B cell (primary cell): ENCODE measurements around the gene PSENEN. TPM values are rescaled to one million over a fixed set of nuclear protein-coding genes. Genes with fewer than 3 reads are reported as not detected.
A peak's percentile ranks its signal among the peaks of the same experiment; 100 is the strongest.

ENCODE experiments used
- ATAC-seq: fragments of 200-7000 bp; cut with Tn5 transposase; one replicate; pipeline ENCODE4 v1.10.0; 2021; ENCODE audit warnings: low read depth, mild to moderate bottlenecking, moderate number of reproducible peaks, moderate library complexity
- CTCF ChIA-PET: fragments of 350-600 bp; sonication (Branson Sonifier 250); formaldehyde crosslinking; loops from one replicate; lab custom pipeline; 2021; ENCODE audit warnings: antibody characterized with exemption, inconsistent platforms; lab: Charles Lee
- POLR2A ChIA-PET: fragments of 350-600 bp; sonication (Branson Sonifier 250); formaldehyde crosslinking; loops from one replicate; lab custom pipeline; 2021; ENCODE audit warnings: antibody characterized with exemption; lab: Charles Lee
- DNase-seq: peaks from one replicate; pipeline ENCODE4 v3.0.0; 2013
- H2AFZ ChIP-seq: 2 replicates; pipeline ENCODE4 v1.6.1; 2012; ENCODE audit warnings: mild to moderate bottlenecking, low read depth, low read length; ENCODE audit not compliant: insufficient read depth, poor library complexity, severe bottlenecking
- H3K27ac ChIP-seq, 2 donors: 1 replicate in 1 of 2; 2 replicates in 1 of 2; pipeline ENCODE4 v1.5.1; 2012 to 2013; ENCODE audit warnings: low read length in 2 of 2, mild to moderate bottlenecking in 2 of 2, moderate library complexity in 1 of 2
- H3K27me3 ChIP-seq, 4 experiments: fragments of 200-600 bp in 1 of 4; sonication (generic) in 1 of 4; replicated peaks in 1 of 4; 1 replicate in 2 of 4; 2 replicates in 2 of 4; pipeline versions ENCODE4 v1.6.1 to v1.7.0; 2013 to 2016; ENCODE audit warnings: low read length in 3 of 4, mild to moderate bottlenecking in 2 of 4, mixed read lengths in 1 of 4, moderate library complexity in 1 of 4; ENCODE audit not compliant: insufficient read depth in 4 of 4, control insufficient read depth in 3 of 4; ENCODE audit errors: control extremely low read depth in 1 of 4
- H3K36me3 ChIP-seq, 2 experiments: replicated peaks in 1 of 2; 1 replicate in 1 of 2; 2 replicates in 1 of 2; pipeline versions ENCODE4 v1.6.1 to v1.7.1; 2013; ENCODE audit warnings: low read length in 1 of 2; ENCODE audit not compliant: insufficient read depth in 2 of 2, control insufficient read depth in 1 of 2; ENCODE audit errors: control extremely low read depth in 1 of 2, extremely low read depth in 1 of 2
- H3K4me1 ChIP-seq, 2 donors: fragments of 200-600 bp in 1 of 2; sonication (generic) in 1 of 2; 1 replicate in 1 of 2; 2 replicates in 1 of 2; pipeline versions ENCODE4 v1.5.1 to v1.6.1; 2013 to 2017; ENCODE audit warnings: low read length in 2 of 2; ENCODE audit not compliant: control insufficient read depth in 2 of 2, insufficient read depth in 2 of 2
- H3K4me2 ChIP-seq: replicated peaks from 2 replicates; pipeline ENCODE3; 2012; ENCODE audit warnings: mild to moderate bottlenecking, low read depth, low read length; ENCODE audit not compliant: poor library complexity, severe bottlenecking
- H3K4me3 ChIP-seq, 5 experiments: fragments of 200-600 bp in 1 of 5; sonication (generic) in 1 of 5; 1 replicate in 3 of 5; 2 replicates in 2 of 5; pipeline versions ENCODE4 v1.5.1 to v1.7.0; 2011 to 2016; ENCODE audit warnings: low read length in 4 of 5, mild to moderate bottlenecking in 4 of 5, low read depth in 2 of 5, control low read depth in 1 of 5, moderate library complexity in 1 of 5; ENCODE audit not compliant: insufficient read depth in 1 of 5; ENCODE audit errors: control extremely low read depth in 1 of 5, extremely low read depth in 1 of 5
- H3K79me2 ChIP-seq: fragments of 200-600 bp; sonication (generic); one replicate; pipeline ENCODE4 v1.6.0; 2016; ENCODE audit warnings: low read length; ENCODE audit not compliant: control insufficient read depth, insufficient read depth
- H3K9ac ChIP-seq: fragments of 200-600 bp; sonication (generic); 2 replicates; pipeline ENCODE4 v1.6.1; 2017; ENCODE audit warnings: mild to moderate bottlenecking, low read length, moderate library complexity
- H3K9me3 ChIP-seq, 3 donors: one replicate each; pipeline versions ENCODE4 v1.6.1 to v1.7.1; 2013; ENCODE audit warnings: low read length in 2 of 3; ENCODE audit not compliant: control insufficient read depth in 2 of 3, insufficient read depth in 1 of 3; ENCODE audit errors: control extremely low read depth in 1 of 3
- H4K20me1 ChIP-seq: 2 replicates; pipeline ENCODE4 v1.6.0; 2012; ENCODE audit warnings: mild to moderate bottlenecking, low read length; ENCODE audit not compliant: insufficient read depth, control insufficient read depth, poor library complexity, severe bottlenecking
- H3K27ac Mint-ChIP-seq: one replicate; pipeline ENCODE4 v1.8.0; 2021; ENCODE audit warnings: mixed read lengths
- H3K27me3 Mint-ChIP-seq: one replicate; pipeline ENCODE4 v1.8.0; 2021; ENCODE audit warnings: mixed read lengths
- H3K4me1 Mint-ChIP-seq: one replicate; pipeline ENCODE4 v1.8.0; 2021; ENCODE audit warnings: mixed read lengths
- H3K4me3 Mint-ChIP-seq: one replicate; pipeline ENCODE4 v1.8.0; 2021; ENCODE audit warnings: mixed read lengths
- H3K9me3 Mint-ChIP-seq: one replicate; pipeline ENCODE4 v1.8.0; 2022; ENCODE audit warnings: mixed read lengths; ENCODE audit not compliant: insufficient read depth
- EZH2 ChIP-seq: IDR thresholded peaks from 2 replicates; pipeline ENCODE4 v1.6.1; 2012; ENCODE audit warnings: borderline replicate concordance, low read depth, mild to moderate bottlenecking, moderate library complexity, low read length; ENCODE audit not compliant: insufficient read depth, poor library complexity, severe bottlenecking
- WGBS: methylation state at CpG from one replicate; pipeline ENCODE4 v1.1.5; 2013; ENCODE audit warnings: missing lambda C conversion rate; ENCODE audit not compliant: insufficient coverage; 5-methylcytosine and 5-hydroxymethylcytosine counted together
- intact Hi-C: fragments of 100-400 bp; cut with micrococcal nuclease; formaldehyde crosslinking; loops from one replicate; pipeline ENCODE4 v1.10.0; 2022
- polyA minus RNA-seq: library from RNA; depleted of rRNA, polyadenylated mRNA; stranded (reverse); fragments of >200 nt; gene quantifications from 2 replicates; pipeline ENCODE4 v1.2.3, GENCODE V29; 2012
- polyA plus RNA-seq: library from polyadenylated mRNA; depleted of rRNA; stranded (reverse); fragments of >200 nt; gene quantifications from 2 replicates; pipeline ENCODE4 v1.2.3, GENCODE V29; 2012
- total RNA-seq, 2 donors: library from RNA; stranded (reverse); fragments of 120-200 nt in 1 of 2; gene quantifications; 1 replicate in 1 of 2; 2 replicates in 1 of 2; pipeline versions ENCODE4 v1.2.3 to v1.2.4, GENCODE V29; 2013 to 2022
- TF ChIP-seq, protein P1 (sequence below): fragments of 200-600 bp; IDR thresholded peaks from one replicate; pipeline ENCODE4 v1.8.0; 2022; ENCODE audit warnings: antibody characterized with exemption, mild to moderate bottlenecking

PSENEN gene, protein sequence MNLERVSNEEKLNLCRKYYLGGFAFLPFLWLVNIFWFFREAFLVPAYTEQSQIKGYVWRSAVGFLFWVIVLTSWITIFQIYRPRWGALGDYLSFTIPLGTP
- total RNA-seq: 29.1 and 36.4 TPM in 2 replicates
- 36.1 TPM for total RNA-seq (2013)
- 11.7 and 17.7 TPM in 2 replicates for polyA plus RNA-seq
- 8.4 and 13.8 TPM in 2 replicates for polyA minus RNA-seq

DNA sequence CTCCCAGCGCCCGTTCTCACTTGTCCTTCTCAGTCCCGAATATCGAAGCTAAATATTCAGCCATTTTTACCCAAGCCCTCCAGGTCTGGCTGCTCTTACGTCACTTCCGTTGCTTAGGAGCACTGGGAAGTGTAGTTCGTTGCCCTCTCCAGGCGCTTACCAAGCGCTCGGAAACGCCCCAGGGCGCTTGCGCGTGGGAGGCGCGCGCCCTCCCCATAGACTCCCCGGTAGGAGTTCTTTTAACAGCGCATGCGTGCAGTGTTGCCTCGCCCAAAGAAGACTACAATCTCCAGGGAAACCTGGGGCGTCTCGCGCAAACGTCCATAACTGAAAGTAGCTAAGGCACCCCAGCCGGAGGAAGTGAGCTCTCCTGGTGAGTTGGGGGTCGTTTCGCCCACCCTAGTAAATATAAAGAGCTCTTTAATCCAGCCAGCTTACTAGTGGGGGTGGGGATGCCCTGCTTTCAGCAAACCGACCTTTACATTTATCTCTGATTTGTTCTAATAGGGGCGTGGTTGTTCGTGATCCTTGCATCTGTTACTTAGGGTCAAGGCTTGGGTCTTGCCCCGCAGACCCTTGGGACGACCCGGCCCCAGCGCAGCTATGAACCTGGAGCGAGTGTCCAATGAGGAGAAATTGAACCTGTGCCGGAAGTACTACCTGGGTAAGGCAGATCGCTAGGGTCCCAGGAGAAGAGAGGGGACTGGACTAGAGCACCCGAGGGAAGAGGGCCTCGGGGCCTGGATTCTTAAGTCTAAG lies at the start of gene PSENEN, which contains the start of gene U2AF1L4:
TSS of gene PSENEN (plus strand) at position 324 of the 759 bp plus-strand sequence. CDS start at position 604, 280 bp downstream.
TSS of gene U2AF1L4 (minus strand) at position 91 of the 759 bp plus-strand sequence. CDS start at position 64, 27 bp downstream.
- no peaks in the 10 kb centered on the region for H3K27me3 Mint-ChIP-seq
- Histone ChIP-seq H3K9ac (peak within 1 kb of the TSS; percentile 93), H3K27ac (peak within 1 kb of the TSS; percentile 98), H3K4me3 (peak within 1 kb of the TSS; percentile 66 to 93 (median 91)), H3K9me3 (no peaks in the 10 kb centered on the region), H3K4me1 (peaks cover 38 to 63% of the 10 kb centered on the region in 2 donors), H3K79me2 (peaks cover 70% of the 10 kb centered on the region), H3K4me2 (peak within 1 kb of the TSS; percentile 87), H3K36me3 (no peaks in the 10 kb centered on the region), H3K27me3 (no peaks in the 10 kb centered on the region), H2AFZ (peak within 1 kb of the TSS; percentile 77), H4K20me1 (no peaks in the 10 kb centered on the region)
- TF ChIP-seq, protein P1, sequence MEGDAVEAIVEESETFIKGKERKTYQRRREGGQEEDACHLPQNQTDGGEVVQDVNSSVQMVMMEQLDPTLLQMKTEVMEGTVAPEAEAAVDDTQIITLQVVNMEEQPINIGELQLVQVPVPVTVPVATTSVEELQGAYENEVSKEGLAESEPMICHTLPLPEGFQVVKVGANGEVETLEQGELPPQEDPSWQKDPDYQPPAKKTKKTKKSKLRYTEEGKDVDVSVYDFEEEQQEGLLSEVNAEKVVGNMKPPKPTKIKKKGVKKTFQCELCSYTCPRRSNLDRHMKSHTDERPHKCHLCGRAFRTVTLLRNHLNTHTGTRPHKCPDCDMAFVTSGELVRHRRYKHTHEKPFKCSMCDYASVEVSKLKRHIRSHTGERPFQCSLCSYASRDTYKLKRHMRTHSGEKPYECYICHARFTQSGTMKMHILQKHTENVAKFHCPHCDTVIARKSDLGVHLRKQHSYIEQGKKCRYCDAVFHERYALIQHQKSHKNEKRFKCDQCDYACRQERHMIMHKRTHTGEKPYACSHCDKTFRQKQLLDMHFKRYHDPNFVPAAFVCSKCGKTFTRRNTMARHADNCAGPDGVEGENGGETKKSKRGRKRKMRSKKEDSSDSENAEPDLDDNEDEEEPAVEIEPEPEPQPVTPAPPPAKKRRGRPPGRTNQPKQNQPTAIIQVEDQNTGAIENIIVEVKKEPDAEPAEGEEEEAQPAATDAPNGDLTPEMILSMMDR: no peak
- TF ChIP-seq EZH2: no peak
- DNase-seq (peak; percentile 99), ATAC-seq (peak; percentile 44)
- peak within 1 kb of the TSS; percentile 98 for H3K27ac Mint-ChIP-seq
- peak within 1 kb of the TSS; percentile 94 for H3K4me3 Mint-ChIP-seq
- ChIA-PET POLR2A (interaction anchor here (0.5 to 2.3 kb wide), 10 partner anchors 11 to 535 kb away, joined by 3 to 17 read pairs (median 4); partner anchors contain the start of genes COX6B1, HSPB6 and KMT2B), CTCF (interaction anchor here (0.6 to 2.3 kb wide), 3 partner anchors 43 to 158 kb away, joined by 3 to 4 read pairs (median 4); no protein-coding TSS in a partner anchor)
- H3K4me1 Mint-ChIP-seq: peaks cover 63% of the 10 kb centered on the region
- intact Hi-C loops: loop anchor here (1.0 to 10.0 kb wide), 5 partner anchors 28 to 469 kb away; partner anchors contain the start of genes ALKBH6, ARHGAP33, HCST and ZNF146
- WGBS: 2% methylated on average over 29 of the region's 40 CpGs
- no peaks in the 10 kb centered on the region for H3K9me3 Mint-ChIP-seq
